Prostate gland (tissue), 2 donors: Measurements from ENCODE around the gene SLAMF8. TPM values are rescaled to one million over a fixed set of nuclear protein-coding genes. Genes with fewer than 3 reads are reported as not detected.

Experiments used
- DNase-seq: peaks from one replicate; pipeline ENCODE4 v3.0.0-alpha.2; 2019; ENCODE audit warnings: low spot score
- H3K27ac ChIP-seq, 2 donors: fragments of 200-600 bp; sonication (generic); 2 replicates each; pipeline ENCODE4 v1.5.1; 2017 to 2019
- H3K27me3 ChIP-seq: fragments of 200-600 bp; sonication (generic); replicated peaks from 2 replicates; pipeline ENCODE4 v1.5.1; 2019; ENCODE audit not compliant: insufficient read depth
- H3K36me3 ChIP-seq, 2 donors: fragments of 200-600 bp; sonication (generic); 1 replicate in 1 of 2; 2 replicates in 1 of 2; pipeline versions ENCODE4 v1.5.1 to v1.8.1; 2017 to 2019
- H3K4me1 ChIP-seq: fragments of 200-600 bp; sonication (generic); replicated peaks from 2 replicates; pipeline ENCODE4 v1.5.1; 2019
- H3K4me3 ChIP-seq, 2 donors: fragments of 200-600 bp; sonication (generic); 2 replicates each; pipeline ENCODE4 v1.5.1; 2017 to 2019
- H3K9me3 ChIP-seq: fragments of 200-600 bp; sonication (generic); 2 replicates; pipeline ENCODE4 v1.5.1; 2017
- POLR2A ChIP-seq: fragments of 450-650 bp; IDR thresholded peaks from one replicate; pipeline ENCODE4 v1.6.1; 2016; ENCODE audit warnings: antibody characterized with exemption, mild to moderate bottlenecking
- POLR2AphosphoS5 ChIP-seq: sonication (generic); formaldehyde crosslinking; IDR thresholded peaks from one replicate; pipeline ENCODE4 v1.6.1; 2017; ENCODE audit warnings: antibody characterized with exemption
- WGBS: methylation state at CpG from one replicate; pipeline ENCODE4 v1.1.5; 2018; 5-methylcytosine and 5-hydroxymethylcytosine counted together
- intact Hi-C: fragments of 100-400 bp; cut with DNase I; formaldehyde crosslinking; loops from one replicate; pipeline ENCODE4 v1.14.2; 2022
- total RNA-seq, 2 donors: library from RNA; depleted of rRNA; stranded (reverse); fragments of >200 nt; gene quantifications; one replicate each; pipeline ENCODE4 v1.1.0, GENCODE V29; 2016
- TF ChIP-seq, protein P1 (sequence below), 4 experiments: fragments of 200-600 bp in 2 of 4; fragments of 450-650 bp in 2 of 4; sonication (generic) in 2 of 4; IDR thresholded peaks; 1 replicate in 3 of 4; 2 replicates in 1 of 4; pipeline ENCODE4 v1.5.1; 2016 to 2019; ENCODE audit warnings: antibody characterized with exemption in 4 of 4, mild to moderate bottlenecking in 2 of 4, moderate library complexity in 2 of 4

SLAMF8 gene
- total RNA-seq, 2 donors from 2014 or later = 1.1 to 1.2 TPM

DNA sequence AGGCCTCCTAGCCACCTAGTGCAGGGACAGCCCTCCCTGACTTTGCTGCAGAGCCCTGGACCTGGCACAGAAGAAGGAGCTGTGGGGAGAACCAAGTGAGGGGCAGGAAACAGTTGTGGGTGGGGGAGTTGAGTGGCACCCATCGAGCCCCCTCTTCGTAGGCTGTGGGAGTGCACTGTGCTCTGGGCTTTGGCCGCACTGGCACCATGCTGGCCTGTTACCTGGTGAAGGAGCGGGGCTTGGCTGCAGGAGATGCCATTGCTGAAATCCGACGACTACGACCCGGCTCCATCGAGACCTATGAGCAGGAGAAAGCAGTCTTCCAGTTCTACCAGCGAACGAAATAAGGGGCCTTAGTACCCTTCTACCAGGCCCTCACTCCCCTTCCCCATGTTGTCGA, 44.7 kb upstream of the SLAMF8 start:
- TF ChIP-seq, protein P1, sequence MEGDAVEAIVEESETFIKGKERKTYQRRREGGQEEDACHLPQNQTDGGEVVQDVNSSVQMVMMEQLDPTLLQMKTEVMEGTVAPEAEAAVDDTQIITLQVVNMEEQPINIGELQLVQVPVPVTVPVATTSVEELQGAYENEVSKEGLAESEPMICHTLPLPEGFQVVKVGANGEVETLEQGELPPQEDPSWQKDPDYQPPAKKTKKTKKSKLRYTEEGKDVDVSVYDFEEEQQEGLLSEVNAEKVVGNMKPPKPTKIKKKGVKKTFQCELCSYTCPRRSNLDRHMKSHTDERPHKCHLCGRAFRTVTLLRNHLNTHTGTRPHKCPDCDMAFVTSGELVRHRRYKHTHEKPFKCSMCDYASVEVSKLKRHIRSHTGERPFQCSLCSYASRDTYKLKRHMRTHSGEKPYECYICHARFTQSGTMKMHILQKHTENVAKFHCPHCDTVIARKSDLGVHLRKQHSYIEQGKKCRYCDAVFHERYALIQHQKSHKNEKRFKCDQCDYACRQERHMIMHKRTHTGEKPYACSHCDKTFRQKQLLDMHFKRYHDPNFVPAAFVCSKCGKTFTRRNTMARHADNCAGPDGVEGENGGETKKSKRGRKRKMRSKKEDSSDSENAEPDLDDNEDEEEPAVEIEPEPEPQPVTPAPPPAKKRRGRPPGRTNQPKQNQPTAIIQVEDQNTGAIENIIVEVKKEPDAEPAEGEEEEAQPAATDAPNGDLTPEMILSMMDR (IDR thresholded peaks at IDR 0.05) = no peak
- TF ChIP-seq POLR2AphosphoS5 (no peak), POLR2A (no peak)
- H3K27me3 ChIP-seq = no peaks in the 10 kb centered on the region
- no peaks in the 10 kb centered on the region for H3K4me1 ChIP-seq
- WGBS = 93% methylated on average over 12 of the region's 12 CpGs
- no peaks in the 10 kb centered on the region for H3K36me3 ChIP-seq
- H3K27ac ChIP-seq = no peak overlapping the region
- DNase-seq = no peak
- intact Hi-C loops = loop anchor here (2.0 to 10.0 kb wide), 2 partner anchors 109 to 223 kb away; no protein-coding TSS in a partner anchor
- H3K4me3 ChIP-seq = no peak overlapping the region
- no peaks in the 10 kb centered on the region for H3K9me3 ChIP-seq

DNA sequence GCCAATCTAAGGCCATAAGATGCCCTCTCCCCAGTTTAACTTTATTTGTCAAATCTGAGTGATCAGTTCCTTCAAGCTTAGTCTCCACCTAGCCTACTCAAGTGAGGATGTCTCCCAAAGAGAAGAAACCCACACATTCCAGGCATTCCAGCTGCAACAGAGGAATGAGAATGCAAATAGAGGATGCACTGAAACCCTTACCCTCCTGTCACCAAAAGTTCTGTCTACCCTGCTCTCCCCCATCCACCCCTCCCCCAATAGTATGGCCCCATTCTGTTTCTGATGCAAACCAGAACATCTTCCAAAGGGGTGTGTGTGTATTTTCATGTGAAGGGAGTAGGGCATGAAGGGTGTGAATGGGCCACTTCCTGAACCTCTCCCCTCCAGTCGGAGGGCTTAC, 42.9 kb upstream of the SLAMF8 start:
- H3K9me3 ChIP-seq = no peaks in the 10 kb centered on the region
- intact Hi-C loops = loop anchor here (10.0 kb wide), 1 partner anchor 221 kb away; no protein-coding TSS in a partner anchor

DNA sequence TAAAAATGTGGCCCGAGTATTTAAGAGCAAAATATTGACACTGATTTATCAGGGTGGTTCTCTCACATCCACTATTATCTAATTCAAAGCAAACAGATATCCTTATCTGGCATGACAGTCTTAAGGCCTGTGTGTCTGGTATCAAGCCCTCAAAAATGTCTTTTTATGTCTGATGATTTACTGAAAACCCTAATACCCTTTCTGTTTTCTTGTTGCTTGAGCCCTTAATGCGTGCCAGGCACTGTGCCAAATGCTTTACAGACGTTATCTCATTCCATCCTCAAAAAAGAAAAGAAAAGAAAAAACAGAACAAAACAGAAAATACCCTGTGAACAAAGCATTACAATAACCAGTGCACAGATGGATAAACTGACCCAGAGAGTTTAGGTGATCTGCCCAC, 40.2 kb upstream of the SLAMF8 start:
- no peak overlapping the region for H3K4me3 ChIP-seq
- intact Hi-C loops = loop anchor here (10.0 kb wide), 1 partner anchor 218 kb away; no protein-coding TSS in a partner anchor
- no peaks in the 10 kb centered on the region for H3K4me1 ChIP-seq
- no peak for DNase-seq
- TF ChIP-seq POLR2AphosphoS5 (no peak), POLR2A (no peak)
- TF ChIP-seq, protein P1 (IDR thresholded peaks at IDR 0.05) = no peak
- H3K27me3 ChIP-seq = no peaks in the 10 kb centered on the region
- WGBS = 23% methylated on average over 3 of the region's 3 CpGs
- H3K27ac ChIP-seq = peak overlapping the region in 1 of 2 donors; percentile 9
- H3K36me3 ChIP-seq = no peaks in the 10 kb centered on the region
- no peaks in the 10 kb centered on the region for H3K9me3 ChIP-seq

More for the DNA sequence above, 42.9 kb upstream of the SLAMF8 start:
- H3K27ac ChIP-seq = no peak overlapping the region
- DNase-seq = no peak
- H3K4me1 ChIP-seq = no peaks in the 10 kb centered on the region
- H3K27me3 ChIP-seq = no peaks in the 10 kb centered on the region
- TF ChIP-seq POLR2AphosphoS5 (no peak), POLR2A (no peak)
- TF ChIP-seq, protein P1 (IDR thresholded peaks at IDR 0.05) = no peak
- no peaks in the 10 kb centered on the region for H3K36me3 ChIP-seq
- 90% methylated on average over 1 of the region's 1 CpG for WGBS
- H3K4me3 ChIP-seq = no peak overlapping the region

DNA sequence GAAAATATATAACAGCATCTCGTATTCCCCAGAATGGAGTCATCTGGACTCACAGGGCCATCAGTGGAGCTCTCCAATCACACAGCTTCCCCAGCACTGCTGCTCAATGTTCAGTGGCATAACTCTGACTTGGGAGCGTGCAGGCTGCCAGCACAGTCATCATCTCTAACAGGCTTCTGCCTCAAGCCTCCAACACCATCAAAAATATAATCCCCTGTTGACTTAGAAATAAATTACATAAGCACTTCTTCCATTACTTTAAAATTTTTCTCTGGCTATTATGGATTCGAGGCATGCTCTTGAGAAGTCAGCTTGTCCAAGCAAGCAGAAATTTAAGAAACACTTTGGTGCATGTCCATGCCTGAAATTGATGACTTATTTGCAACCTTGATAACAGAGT, 39.7 kb upstream of the SLAMF8 start:
- Histone ChIP-seq H3K9me3 (no peaks in the 10 kb centered on the region), H3K4me3 (no peak overlapping the region), H3K36me3 (no peaks in the 10 kb centered on the region), H3K27ac (no peak overlapping the region), H3K27me3 (no peaks in the 10 kb centered on the region), H3K4me1 (no peaks in the 10 kb centered on the region)
- TF ChIP-seq POLR2A = no peak
- no peak for DNase-seq
- WGBS = 28% methylated on average over 3 of the region's 3 CpGs
- intact Hi-C loops = loop anchor here (10.0 kb wide), 1 partner anchor 218 kb away; no protein-coding TSS in a partner anchor

DNA sequence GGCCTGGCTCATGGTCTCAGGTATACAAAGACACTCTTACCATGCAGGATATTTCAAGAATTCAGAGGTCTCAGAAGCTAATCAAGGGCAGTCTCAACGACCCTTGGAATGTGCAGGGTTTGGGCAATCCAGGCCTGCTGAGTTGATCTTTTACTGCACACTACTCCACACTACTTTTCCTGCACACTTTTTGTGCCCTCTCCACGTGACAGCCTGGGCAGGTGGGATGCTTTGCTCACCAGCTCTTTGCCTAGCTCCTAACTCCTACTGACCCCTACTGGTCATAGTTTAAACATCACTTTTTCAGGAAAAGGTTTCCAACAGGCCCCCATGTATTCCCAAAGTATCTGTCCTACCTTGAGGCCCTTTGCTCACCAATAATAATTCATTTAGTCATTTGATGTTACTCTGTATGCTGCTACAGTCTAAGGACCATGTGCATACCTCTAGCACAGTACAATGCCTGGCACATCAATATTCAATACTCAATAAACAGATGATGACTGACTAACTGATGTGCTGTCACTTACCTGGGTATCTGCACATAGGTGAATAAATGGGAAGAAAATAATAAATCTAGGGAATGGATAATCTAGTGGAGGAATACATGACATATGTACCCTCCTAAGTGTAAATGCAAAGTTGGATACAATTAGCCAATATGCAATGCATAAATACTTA, 36.3 kb upstream of the SLAMF8 start:
- 19% methylated on average over 2 of the region's 2 CpGs for WGBS

More for the DNA sequence above, 36.3 kb upstream of the SLAMF8 start:
- Histone ChIP-seq H3K27ac (no peak overlapping the region), H3K9me3 (no peaks in the 10 kb centered on the region), H3K36me3 (no peaks in the 10 kb centered on the region), H3K4me3 (no peak overlapping the region), H3K27me3 (no peaks in the 10 kb centered on the region), H3K4me1 (no peaks in the 10 kb centered on the region)
- intact Hi-C loops = no loop called here
- TF ChIP-seq, protein P1 (IDR thresholded peaks at IDR 0.05) = peak in 3 of 4 experiments; percentile 30 to 43 (median 42)
- TF ChIP-seq POLR2AphosphoS5 = no peak
- DNase-seq = no peak
